HG03064 (cell line): Measurements from ENCODE around the gene STOML1.
"Not testable (repeated sequence)": the region's sequence is repeated elsewhere in the genome, so short reads cannot be mapped to it uniquely, and the experiment has no call there.

Source experiments
- ATAC-seq: cut with Tn5 transposase; IDR thresholded peaks from one replicate; pipeline ENCODE4 v1.9.1; 2021; ENCODE audit warnings: low read depth; ENCODE audit not compliant: unreplicated experiment

The STOML1 gene

DNA sequence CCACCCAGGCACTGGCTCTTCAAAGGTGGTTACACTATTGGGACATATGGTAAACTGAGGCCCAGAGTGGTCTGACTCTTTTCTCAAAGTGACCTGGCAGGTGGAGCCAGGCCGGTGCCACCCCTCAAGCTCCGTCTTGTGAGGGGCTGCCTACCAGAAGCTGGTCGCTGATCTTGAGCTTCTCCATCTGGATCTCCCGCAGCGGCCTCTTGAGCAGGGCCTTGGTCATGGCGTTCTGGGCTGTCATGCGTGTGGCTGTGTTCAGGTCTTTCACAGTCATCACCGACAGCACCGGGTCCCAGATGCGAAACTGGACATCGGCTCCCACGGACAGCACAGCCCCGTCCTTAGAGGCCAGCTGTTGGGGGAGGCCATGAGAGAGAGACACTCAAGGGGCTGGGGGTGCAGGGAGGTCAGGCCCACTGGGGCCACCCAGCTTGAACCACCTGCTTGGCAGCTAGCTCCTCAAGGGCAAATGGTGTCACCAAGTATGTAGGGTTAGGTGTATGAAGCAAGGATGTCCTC lies 3.6 kb downstream of the STOML1 start:
- no peak for ATAC-seq

DNA sequence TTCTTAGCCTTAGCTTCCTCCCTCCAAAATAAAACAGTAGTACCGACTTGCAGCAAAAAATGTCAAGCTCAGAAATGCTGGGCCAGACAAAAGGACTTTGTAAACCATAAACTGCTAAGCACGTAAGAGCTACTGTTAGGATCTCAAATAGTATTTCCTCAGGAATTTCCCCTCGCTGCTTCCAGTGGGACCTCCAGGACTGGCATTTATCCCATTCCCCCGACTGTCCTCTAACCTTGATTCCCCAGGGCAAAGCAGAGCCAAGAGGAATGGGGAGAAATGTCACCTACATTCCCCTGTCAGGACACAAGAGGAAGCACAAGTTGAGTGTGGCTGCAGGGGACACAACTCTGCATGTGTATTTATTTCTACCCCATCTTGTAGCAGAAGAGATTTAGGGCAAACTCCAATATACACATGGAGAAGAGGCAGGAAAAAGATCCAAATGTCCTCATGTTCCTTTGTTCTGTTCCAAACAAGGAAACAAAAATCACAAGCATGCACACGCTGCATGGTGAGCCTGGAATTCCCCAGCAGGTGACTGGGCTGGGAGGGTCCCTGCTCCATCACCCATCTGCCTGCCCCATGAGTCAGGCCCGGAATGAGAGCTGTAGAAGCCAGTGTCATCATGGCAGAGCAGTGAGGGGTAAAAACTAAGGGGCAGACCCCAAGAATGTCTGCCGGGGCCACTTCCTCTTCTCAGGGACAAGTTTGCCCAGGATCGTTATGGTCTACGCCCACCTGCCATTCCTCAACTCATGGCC lies 4.2 kb downstream of the STOML1 start:
- ATAC-seq, result no peak

DNA sequence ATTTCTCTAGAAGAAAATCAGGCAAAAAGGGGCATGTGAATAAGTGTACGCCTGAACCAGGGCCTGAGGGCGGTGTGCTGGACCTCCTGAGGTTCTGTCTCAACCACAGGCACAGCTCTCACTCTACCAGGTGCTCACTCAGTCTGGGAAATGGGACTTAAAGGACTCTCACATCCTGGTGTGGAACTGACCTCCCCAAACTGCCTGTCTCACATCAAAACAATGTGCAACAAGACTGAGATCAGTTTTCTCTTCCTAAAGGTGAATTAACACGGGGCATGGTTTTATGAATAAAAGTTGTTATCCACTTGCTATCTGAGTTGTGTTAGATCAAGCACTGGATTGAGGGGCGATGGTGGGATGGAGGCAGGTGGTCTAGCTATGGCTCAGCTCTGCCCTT lies 4.8 kb downstream of the STOML1 start:
- no peak for ATAC-seq

DNA sequence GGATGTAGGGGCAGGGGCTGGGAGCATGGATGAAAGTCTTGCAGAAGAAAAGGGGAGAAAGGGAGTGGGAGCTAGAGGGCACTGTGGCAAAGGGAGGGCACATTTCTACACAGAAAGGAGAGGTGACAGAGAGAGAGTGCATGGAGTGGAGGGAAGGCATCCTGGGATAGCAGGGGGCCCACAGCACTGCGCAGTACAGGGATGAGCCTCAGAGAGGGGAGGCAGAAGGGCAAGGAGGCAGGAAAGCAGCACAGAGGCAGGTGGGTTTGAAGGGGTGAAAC lies 5.4 kb downstream of the STOML1 start:
- ATAC-seq, result no peak

DNA sequence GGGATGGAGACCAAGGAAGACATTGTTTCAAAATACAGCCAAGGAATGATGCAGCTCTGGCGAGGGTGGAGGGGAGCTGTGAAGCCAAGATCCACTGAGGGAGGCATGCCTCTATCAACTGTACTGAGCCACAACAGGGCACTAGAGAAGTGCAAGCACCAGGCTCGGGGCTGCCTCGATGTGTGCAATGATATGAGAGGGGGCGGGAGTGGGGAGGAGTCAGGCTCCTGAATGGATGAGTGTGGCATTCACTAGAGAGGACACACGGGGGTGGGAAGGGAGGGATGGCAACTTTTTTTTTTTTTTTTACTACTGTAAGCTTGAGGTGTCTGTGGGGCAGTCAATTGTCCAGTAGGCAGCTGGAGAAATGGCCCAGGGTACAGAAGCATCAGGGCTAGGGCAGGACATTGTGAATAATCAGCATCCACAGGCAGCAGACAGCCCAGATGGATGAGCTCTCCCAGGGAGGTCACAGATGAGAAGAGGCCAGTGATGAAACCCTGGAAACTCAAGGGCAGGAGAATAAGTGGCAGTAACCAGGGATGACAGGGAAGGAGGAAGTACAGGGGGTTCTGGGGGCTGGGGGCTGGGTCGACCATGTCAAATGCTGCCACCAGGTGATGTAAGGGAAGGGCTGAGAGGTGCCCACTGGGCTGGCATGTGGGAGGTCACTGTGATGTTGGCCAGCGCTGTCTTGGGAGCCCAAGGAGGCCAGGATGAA lies 5.9 kb downstream of the STOML1 start:
- ATAC-seq, result no peak

DNA sequence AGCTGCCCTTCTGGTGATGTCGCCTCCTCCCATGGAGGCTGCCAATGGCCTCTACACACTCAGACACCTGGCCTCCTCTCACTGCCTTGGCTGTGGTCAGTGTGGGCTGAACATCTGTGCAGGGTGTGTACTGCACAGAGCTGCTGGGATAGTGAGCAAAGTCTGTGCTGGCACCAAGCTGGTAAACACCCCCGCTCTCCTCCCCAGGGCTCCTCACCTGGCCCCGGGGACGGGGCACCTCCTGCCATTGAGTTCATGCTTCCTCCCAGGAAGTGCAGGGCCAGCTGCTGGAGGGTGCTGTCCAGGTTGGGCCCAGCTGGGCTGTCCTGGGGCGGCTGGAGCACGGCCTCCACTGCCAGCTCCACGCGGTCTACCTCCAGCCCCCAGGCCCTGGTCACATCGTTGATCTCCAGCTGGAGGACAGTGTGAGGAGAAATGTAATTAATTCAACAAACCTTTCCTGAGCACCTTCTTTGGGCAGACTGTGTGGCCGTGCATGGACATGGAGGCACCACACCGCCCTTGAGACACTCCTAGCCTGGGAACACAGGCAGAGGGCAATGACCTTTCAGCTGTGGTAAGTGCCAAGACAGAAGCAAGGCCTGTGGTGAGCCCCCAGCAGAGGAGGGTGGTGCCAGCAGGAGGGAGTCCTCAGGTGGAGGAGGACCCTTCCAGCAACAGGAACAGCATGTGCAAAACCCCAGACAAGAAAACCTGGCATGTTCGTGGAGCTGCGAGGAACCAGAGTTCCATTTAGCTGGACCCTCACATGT lies 6.8 kb downstream of the STOML1 start:
- ATAC-seq, result no peak

DNA sequence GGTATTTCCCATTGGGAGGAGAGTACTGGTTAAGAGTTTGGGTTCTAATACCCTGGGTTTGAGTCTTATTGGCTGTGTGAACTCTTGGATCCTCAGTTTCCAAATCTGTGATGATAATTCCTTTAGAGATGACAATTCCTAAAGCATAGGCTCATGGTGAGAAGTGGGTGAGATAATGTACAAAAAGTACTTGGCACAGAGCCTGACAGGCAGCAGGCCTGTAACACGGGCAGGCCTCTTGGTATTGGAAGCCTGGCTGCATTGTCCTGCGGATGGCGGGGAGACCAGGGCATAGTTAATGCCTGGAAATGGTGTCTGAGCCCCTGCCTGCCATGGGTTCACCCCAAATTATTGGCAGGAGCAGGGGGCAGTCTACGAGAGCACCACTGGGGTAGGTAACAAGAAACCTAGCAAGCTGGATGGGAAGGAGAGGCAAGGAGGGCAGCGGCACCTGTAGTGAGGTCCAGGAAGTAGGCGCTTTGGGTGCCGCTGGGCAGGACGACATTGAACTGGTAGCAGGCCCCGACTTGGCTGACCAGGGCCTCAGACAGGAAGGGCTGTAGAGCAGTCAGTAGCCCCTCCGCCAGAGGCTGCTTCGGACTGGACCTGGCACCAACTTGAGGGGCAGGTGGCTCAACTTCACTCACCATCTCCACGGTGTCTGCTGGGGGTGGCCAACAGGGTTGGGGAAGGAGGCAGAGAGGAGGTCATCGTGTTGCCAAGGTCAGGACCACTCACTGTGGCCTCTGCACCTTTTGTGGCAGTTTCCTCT lies 7.7 kb downstream of the STOML1 start:
- no peak for ATAC-seq

DNA sequence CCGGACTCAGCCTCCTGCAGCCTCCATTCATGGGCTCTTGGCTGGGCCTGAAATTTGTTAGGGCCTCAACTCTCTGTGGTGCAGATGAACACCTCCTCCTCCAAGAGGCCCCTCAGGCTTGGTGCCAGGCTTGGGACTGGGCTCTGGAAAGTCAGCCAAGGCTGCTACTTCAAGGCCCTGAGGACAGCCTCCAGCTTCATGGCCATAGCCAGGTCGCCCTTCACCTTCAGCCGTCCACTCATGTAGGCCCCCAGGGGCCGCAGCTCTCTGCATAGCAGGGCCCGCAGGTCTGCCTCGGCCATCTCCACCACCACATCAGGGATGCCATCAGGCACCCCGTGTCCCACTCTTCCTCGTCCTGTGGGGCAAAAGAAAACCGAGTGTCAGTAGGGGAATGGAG lies 8.3 kb downstream of the STOML1 start:
- ATAC-seq, result no peak

DNA sequence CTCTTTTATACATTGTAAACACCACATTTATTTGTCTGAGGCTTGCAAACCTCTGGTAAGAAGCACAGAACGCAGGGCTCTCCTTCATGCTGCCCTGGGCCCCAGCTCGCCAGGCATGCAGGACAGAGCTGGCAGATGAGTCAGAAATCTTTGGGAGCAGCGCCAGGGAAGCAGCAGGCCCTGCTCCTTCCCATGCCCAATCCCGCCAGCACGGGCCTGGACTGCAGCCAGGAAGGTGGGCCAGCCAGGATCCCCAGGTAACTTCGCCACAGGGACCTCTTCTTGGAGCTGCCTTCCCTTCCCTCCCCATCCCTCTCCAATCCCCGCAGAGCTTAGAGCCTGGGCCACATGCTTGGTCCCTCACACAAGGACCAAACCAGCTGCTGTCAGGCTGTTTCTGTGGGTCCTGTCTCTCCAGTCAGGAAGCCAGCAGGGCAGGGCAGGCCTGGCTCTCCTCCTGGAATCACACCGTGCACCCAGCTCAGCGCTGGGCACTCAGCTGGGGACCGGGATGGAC lies 8.8 kb downstream of the STOML1 start:
- no peak for ATAC-seq

DNA sequence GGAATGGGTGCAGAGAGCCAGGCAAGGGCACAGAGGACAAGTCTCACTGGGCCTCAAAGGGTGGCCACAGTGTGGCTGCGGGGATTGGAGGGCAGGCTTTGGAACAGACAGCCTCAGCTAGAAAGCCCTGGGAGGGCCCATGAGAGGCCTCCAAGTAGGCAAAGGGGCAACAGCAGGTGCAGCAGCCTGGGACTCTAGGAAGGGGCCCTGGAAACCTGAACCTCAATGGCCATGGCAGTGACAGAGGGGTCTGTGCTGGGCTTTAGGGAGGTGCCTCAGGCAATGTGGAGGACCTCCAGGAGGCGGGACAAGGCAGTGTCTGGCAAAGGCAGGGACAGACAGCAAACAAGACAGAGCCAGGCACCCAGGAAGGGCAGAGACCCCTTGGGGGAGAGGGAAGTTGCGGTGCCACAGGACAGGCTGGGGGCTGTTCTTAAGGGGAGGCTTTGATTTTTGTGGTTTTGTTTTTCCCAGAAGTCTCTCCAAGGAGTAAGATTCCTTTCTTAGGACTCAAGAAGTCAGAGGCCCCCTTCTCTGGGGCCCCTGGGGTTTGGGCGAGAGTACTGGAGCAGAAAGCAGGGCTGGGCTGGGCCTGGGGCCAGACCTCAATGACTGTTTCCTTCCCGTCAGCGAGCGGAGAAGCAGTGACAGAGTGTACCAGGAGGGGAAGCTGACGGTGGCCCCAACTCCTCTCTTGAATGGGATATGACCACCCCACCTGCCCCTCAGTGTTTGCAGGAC lies 9.7 kb downstream of the STOML1 start:
- ATAC-seq, result no peak

DNA sequence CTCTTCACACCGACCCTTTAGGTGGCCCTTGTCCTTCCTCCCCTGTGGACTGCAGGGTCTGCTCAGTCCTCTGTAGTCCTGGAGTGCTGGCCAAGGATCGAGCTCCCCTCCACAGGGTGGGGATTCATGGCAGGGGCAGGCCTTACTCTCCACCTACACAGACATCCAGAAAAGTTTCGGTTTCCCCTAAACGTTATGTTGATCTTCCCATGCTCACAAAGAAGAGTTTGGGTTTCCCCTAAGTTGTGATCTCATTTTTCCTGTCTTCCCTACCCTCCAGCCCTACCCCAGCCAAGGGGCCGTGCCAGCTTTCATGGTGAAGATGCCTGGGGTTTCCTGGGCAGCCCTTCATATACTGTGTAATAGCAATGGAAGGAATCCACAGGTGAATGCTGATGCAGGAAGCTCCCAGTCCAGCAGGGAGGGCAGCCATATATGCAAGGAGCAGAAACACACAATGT lies 10.3 kb downstream of the STOML1 start:
- ATAC-seq, result no peak

DNA sequence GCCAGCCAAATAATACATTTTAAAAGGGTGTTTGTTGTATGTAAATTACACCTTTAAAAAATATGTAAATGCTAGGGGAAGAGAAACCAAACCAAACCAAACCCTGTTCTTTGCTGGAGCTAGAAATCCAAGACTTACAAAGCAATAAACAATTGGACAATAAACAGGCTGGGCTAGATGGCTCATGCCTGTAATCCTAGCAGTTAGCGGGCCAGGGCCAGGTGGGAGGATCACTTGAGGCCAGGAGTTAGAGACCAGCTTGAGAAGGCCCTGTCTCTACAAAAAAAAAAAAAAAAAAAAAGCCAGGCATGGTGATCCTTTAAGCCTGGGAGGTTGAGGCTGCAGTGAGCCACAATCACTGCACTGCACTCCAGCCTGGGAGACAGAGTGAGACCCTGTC lies 12.5 kb downstream of the STOML1 start:
- no peak for ATAC-seq

DNA sequence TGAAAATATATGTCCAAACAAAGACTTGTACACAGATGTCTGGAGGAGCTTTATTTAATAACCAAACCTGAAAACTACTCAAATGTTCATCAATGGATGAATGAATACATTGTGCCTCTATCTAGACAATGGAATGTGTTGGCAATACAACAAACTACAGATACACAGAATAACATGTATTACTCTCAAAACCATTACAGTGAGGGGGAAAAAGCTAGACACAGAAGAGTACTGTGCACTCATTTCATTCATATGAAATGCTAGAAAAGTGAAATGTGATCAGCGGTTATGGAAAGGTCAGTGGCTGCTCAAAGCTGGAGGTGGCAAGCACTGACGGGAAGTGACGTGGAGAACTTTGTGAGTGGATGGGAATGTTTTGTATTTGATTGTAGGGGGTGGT lies 13.2 kb downstream of the STOML1 start:
- no peak for ATAC-seq

DNA sequence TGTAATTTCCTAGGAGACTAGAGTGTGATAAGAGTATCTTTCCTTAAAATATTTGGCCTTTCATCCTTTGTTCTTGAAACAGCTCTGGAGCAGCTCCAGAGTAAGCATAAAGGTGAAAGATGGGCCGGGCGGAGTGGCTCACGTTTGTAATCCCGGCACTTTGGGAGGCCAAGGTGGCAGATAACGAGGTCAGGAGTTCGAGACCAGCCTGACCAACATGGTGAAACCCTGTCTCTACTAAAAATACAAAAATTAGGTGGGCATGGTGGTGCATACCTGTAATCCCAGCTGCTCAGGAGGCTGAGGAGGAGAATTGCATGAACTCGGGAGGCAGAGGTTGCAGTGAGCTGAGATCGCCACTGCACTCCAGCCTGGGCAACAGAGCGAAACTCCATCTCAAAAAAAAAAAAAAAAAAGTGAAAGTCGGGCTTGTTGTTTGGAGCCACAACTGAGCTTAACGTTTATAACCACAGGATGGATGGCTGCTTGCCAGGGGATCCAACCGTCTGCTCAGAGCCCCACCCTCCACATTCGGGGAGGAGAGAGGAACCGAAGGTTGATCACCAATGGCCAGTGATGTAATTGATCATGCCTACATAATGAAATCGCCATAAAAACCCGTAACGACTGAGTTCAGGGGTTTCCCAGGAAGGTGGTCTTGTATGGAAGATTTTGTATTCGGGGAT lies 16.5 kb downstream of the STOML1 start:
- ATAC-seq, result not testable (repeated sequence)

DNA sequence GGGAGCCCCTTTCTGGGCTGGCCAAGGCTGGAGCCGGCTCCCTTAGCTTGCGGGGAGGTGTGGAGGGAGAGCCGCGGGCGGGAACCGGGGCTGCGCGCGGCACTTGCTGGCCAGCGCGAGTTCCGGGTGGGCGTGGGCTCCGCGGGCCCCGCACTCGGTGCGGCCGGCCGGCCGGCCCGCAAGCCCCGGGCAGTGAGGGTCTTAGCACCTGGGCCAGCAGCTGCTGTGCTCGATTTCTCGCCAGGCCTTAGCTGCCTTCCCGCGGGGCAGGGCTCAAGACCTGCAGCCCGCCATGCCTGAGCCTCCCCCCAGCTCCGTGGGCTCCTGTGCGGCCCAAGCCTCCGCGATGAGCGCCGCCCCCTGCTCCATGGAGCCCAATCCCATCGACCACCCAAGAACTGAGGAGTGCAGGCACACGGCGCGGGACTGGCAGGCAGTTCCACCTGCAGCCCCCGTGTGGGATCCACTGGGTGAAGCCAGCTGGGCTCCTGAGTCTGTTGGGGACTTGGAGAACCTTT lies 18.4 kb downstream of the STOML1 start:
- not testable (repeated sequence) for ATAC-seq

DNA sequence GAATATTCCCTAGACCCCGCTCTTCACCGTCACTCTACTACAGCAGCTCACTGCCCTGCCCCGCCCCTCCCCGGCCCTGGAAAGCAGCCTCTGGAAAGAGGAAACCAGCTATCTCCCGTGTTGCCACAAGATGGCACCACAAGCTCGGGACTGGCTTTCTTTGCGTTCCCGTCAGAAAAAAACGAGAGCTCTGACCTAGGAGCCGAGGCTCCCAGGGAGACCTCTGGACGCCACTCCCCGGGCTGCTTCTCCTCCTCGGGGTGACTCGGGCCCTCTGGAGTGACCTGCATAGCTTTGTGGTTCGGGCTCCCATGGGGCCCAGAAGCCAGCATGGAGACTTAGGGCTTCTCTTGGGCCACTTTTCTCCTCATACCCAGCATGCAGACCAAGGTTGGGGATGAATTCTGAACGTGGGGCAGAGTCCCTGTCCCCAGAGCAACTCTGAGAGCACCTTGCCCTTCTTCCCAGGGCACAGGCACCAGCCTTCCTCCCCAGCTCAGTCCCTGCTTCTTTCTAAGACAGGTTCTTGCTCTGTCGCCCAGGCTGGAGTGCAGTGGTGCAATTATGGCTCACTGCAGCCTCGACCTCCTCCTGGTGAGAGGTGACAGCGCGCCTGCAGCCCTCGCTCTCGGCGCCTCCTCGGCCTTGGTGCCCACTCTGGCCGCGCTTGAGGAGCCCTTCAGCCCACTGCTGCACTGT lies 19.0 kb downstream of the STOML1 start:
- no peak for ATAC-seq

DNA sequence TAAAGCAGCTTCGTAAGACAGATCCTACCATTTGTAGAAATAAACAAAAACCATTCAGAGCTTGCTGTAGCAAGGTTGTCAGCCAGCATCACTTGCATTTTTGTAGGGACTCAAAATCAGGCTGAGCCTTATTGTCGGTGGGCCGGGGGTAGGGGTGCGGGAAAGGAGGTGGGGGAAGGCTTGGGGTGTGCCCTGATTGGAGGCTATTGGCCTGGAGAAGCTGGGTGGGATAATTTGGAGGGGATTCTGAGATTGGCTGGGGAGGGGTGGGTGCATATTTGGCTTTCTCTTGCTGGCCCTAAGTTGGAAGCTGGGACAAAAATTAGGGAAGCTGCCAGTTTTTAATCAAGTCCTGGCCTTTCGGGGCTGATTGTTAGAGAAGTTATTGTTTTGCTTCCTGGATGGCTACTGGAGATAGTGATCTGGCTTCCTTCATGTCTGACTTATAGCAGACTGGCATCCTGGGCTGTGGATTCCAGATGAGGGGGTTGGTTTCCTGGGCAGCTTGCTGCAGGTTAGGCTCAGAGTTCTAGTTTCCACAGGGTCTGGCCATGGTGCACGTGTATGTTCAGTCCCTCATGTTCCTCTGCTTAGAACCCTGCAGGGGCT lies 22.8 kb downstream of the STOML1 start:
- ATAC-seq, result no peak

DNA sequence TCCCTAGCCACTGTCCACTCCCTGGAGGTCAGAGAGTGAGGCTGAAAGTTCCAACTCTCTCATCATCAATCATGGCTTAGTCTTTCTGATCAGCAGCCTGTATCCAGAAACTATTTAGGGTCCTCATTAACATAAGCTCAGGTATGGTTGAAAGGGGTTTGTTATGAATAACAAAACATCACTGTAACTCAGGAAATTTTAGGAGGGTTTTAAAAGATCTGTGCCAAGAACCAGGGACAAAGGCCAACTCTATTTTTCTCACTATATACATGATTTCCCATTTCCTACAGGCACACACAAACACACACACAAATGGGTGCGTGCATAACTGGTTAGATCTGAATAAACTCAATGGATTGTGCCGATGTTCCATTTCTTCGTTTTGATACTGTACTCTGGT lies 23.6 kb downstream of the STOML1 start:
- ATAC-seq, result no peak
